ENCODE results near the gene PUM1. TPM values are rescaled to one million over a fixed set of nuclear protein-coding genes. Genes with fewer than 3 reads are reported as not detected.
A peak's percentile ranks its signal among the peaks of the same experiment; 100 is the strongest.
"Not testable (repeated sequence)": the region's sequence is repeated elsewhere in the genome, so short reads cannot be mapped to it uniquely, and the experiment has no call there.

The PUM1 gene
- total RNA-seq, 1 experiment from 2014 or later, result 43.3 TPM

- DNase-seq (no peak), ATAC-seq (no peak)
- Histone ChIP-seq H3K27me3 (ENCODE audit: low read length) (no peaks in the 10 kb centered on the region), H3K9me2 (replicated peaks; ENCODE audit: low read length) (no peaks in the 10 kb centered on the region), H3K9me3 (ENCODE audit: low read length) (no peaks in the 10 kb centered on the region), H3K9ac (ENCODE audit: low read length) (no peak overlapping the region), H4K20me1 (ENCODE audit: low read length) (no peaks in the 10 kb centered on the region; the same call in 1 of the 2 replicates), H3F3A (ENCODE audit: low read length, unreplicated experiment) (no peaks in the 10 kb centered on the region), H3K4me3 (ENCODE audit: low read length) (no peak overlapping the region), H2AFZ (ENCODE audit: low read length) (no peak overlapping the region), H3K36me3 (ENCODE audit: low read depth, low read length) (peaks cover 72% of the 10 kb centered on the region), H3K4me1 (ENCODE audit: insufficient read depth, low read length) (no peaks in the 10 kb centered on the region), H3K4me2 (ENCODE audit: low read length) (no peak overlapping the region), H3K79me2 (ENCODE audit: low read length) (no peaks in the 10 kb centered on the region), H3K27ac (ENCODE audit: low read length) (no peak overlapping the region)
- ChIA-PET POLR2A (ENCODE audit: unreplicated experiment) (no interaction called here), CTCF (no interaction called here)
- no TSS peak for BruUV-seq (replicated peaks)
- TF ChIP-seq EZH2phosphoT487 (IDR thresholded peaks at IDR 0.05; ENCODE audit: borderline replicate concordance, low read length) (no peak), CTCF (conservative IDR thresholded peaks at IDR 0.05; ENCODE audit: low read depth, low read length) (no peak), EZH2 (IDR thresholded peaks at IDR 0.05; ENCODE audit: low read length, unreplicated experiment) (no peak)
- intact Hi-C loops (cut with micrococcal nuclease), result no loop called here
These were observed 114.8 kb downstream of the PUM1 start for GRCh38 chr1:30950700-30951099.

- no TSS peak for BruUV-seq (replicated peaks)
- Histone ChIP-seq H3K36me3 (ENCODE audit: low read depth, low read length) (peaks cover 76% of the 10 kb centered on the region), H3K79me2 (ENCODE audit: low read length) (no peaks in the 10 kb centered on the region), H3K27ac (ENCODE audit: low read length) (no peak overlapping the region), H3K9me3 (ENCODE audit: low read length) (no peaks in the 10 kb centered on the region), H3K27me3 (ENCODE audit: low read length) (no peaks in the 10 kb centered on the region), H3K4me1 (ENCODE audit: insufficient read depth, low read length) (no peaks in the 10 kb centered on the region), H4K20me1 (ENCODE audit: low read length) (no peaks in the 10 kb centered on the region), H3K4me3 (ENCODE audit: low read length) (no peak overlapping the region), H3K4me2 (ENCODE audit: low read length) (no peak overlapping the region), H3K9ac (ENCODE audit: low read length) (no peak overlapping the region), H3K9me2 (replicated peaks; ENCODE audit: low read length) (no peaks in the 10 kb centered on the region), H3F3A (ENCODE audit: low read length, unreplicated experiment) (no peaks in the 10 kb centered on the region), H2AFZ (ENCODE audit: low read length) (no peak overlapping the region)
- TF ChIP-seq CTCF (conservative IDR thresholded peaks at IDR 0.05; ENCODE audit: low read depth, low read length) (no peak), EZH2phosphoT487 (IDR thresholded peaks at IDR 0.05; ENCODE audit: borderline replicate concordance, low read length) (no peak), EZH2 (IDR thresholded peaks at IDR 0.05; ENCODE audit: low read length, unreplicated experiment) (no peak)
- ChIA-PET POLR2A (ENCODE audit: unreplicated experiment) (no interaction called here), CTCF (no interaction called here)
- ATAC-seq (no peak), DNase-seq (no peak)
- intact Hi-C loops (cut with micrococcal nuclease), result no loop called here
These were observed 115.5 kb downstream of the PUM1 start for GRCh38 chr1:30950053-30950452.

DNA sequence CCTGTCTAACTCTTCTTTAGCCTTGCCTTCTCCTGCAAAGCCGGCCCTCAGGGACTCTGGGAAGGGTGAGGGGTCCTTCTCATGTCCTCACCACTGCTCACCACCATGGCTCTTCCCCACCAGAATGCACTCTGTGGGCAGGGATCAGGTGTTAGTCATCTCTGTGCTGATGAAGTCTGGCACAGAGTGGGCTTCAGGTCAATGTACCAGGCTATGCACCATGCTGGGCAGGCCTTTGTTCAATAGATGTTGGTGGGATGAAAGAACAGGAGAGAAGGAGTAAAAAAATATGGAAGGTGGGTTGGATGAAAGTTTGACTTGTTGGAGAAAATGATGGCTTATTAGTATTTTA lies 116.1 kb downstream of the PUM1 start:
- H3K79me2 ChIP-seq (ENCODE audit: low read length); H3K4me1 ChIP-seq (ENCODE audit: insufficient read depth, low read length); H4K20me1 ChIP-seq (ENCODE audit: low read length); H3K9me3 ChIP-seq (ENCODE audit: low read length); ATAC-seq; H3F3A ChIP-seq (ENCODE audit: low read length, unreplicated experiment); H3K9me2 ChIP-seq (replicated peaks; ENCODE audit: low read length); H3K4me3 ChIP-seq (ENCODE audit: low read length); DNase-seq; H3K27me3 ChIP-seq (ENCODE audit: low read length); H3K27ac ChIP-seq (ENCODE audit: low read length); BruUV-seq (replicated peaks); intact Hi-C loops (cut with micrococcal nuclease); H3K4me2 ChIP-seq (ENCODE audit: low read length); H2AFZ ChIP-seq (ENCODE audit: low read length); POLR2A ChIA-PET (ENCODE audit: unreplicated experiment); H3K9ac ChIP-seq (ENCODE audit: low read length): not testable (repeated sequence)
- CTCF ChIA-PET, result interaction anchor here (0.7 kb wide), 1 partner anchor 10 kb away, joined by 3 read pairs; no protein-coding TSS in a partner anchor
- peaks cover 79% of the 10 kb centered on the region for H3K36me3 ChIP-seq (ENCODE audit: low read depth, low read length)

DNA sequence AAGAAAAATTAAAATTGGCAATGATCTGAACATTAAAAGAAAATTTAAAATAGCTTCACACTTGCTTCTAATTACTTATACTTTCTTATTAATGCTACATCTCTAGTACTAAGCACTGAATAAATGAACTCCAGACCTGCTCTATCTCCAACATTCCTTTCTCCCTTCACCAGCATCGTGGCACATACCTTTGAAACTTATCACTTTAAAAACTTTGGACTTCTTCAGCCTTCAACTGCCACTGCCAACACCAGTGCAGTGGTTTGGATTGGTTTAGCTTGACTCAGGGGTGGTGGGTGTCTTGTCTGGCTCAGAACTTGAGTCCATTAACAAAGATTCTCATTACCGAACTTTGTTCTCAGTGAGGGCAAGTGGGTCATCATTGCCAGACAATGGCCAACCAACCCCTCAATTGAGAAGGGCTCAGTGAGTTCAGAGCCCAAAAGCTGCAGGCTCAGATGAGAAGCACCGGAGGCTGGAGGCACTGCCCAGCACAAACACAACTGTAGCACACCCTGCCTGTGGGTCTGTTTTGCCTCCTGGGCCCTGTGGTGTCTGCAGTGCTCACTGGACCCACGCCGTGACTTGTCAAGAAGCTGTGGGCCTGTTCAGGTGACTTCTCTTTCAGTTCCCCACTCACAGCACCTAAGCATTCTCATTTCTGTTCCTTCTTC lies 116.6 kb downstream of the PUM1 start:
- H3K9ac ChIP-seq (ENCODE audit: low read length); H3K9me3 ChIP-seq (ENCODE audit: low read length); H2AFZ ChIP-seq (ENCODE audit: low read length); H4K20me1 ChIP-seq (ENCODE audit: low read length); H3K4me3 ChIP-seq (ENCODE audit: low read length); H3K79me2 ChIP-seq (ENCODE audit: low read length); POLR2A ChIA-PET (ENCODE audit: unreplicated experiment); intact Hi-C loops (cut with micrococcal nuclease); H3F3A ChIP-seq (ENCODE audit: low read length, unreplicated experiment); H3K27ac ChIP-seq (ENCODE audit: low read length); H3K27me3 ChIP-seq (ENCODE audit: low read length); H3K4me2 ChIP-seq (ENCODE audit: low read length); H3K9me2 ChIP-seq (replicated peaks; ENCODE audit: low read length); DNase-seq; ATAC-seq; H3K4me1 ChIP-seq (ENCODE audit: insufficient read depth, low read length): not testable (repeated sequence)
- CTCF ChIA-PET, result interaction anchor here (0.7 kb wide), 1 partner anchor 9 kb away, joined by 3 read pairs; no protein-coding TSS in a partner anchor
- BruUV-seq (replicated peaks), result TSS peak; percentile 9
- peaks cover 76% of the 10 kb centered on the region for H3K36me3 ChIP-seq (ENCODE audit: low read depth, low read length)
